GM04503 (cell line): ENCODE measurements around the gene FOXRED2.
"Not testable (repeated sequence)": the region's sequence is repeated elsewhere in the genome, so short reads cannot be mapped to it uniquely, and the experiment has no call there.

Source experiments
- DNase-seq: peaks from one replicate; pipeline ENCODE4 v3.0.0-alpha.2; 2012; ENCODE audit warnings: low read depth

Gene FOXRED2

GRCh38 chr22:36469094-36469710 is 37.6 kb downstream of the FOXRED2 start:
- DNase-seq, result no peak

- peak; percentile 80 for DNase-seq
These were observed 38.9 kb downstream of the FOXRED2 start for GRCh38 chr22:36467946-36468345.

GRCh38 chr22:36467042-36467810 is 39.6 kb downstream of the FOXRED2 start:
- DNase-seq, result no peak

- DNase-seq, result no peak
These were observed 40.6 kb downstream of the FOXRED2 start for GRCh38 chr22:36466258-36466657.

- DNase-seq, result no peak
These were observed 41.4 kb downstream of the FOXRED2 start for GRCh38 chr22:36465232-36466021.

- DNase-seq, result no peak
These were observed 42.1 kb downstream of the FOXRED2 start for GRCh38 chr22:36464715-36465231.

- no peak for DNase-seq
These were observed 43.1 kb downstream of the FOXRED2 start for GRCh38 chr22:36463783-36464184.

GRCh38 chr22:36461665-36462649 is 44.9 kb downstream of the FOXRED2 start:
- DNase-seq, result peak; percentile 55

- no peak for DNase-seq
These were observed 46.6 kb downstream of the FOXRED2 start for GRCh38 chr22:36460202-36460601.

- DNase-seq, result peak; percentile 33
These were observed 49.0 kb downstream of the FOXRED2 start for GRCh38 chr22:36457688-36458450.

GRCh38 chr22:36456464-36456845 is 50.4 kb downstream of the FOXRED2 start:
- no peak for DNase-seq

- DNase-seq, result no peak
These were observed 51.0 kb downstream of the FOXRED2 start for GRCh38 chr22:36455571-36456463.

- DNase-seq, result no peak
These were observed 51.8 kb downstream of the FOXRED2 start for GRCh38 chr22:36454916-36455570.

GRCh38 chr22:36453855-36454378 is 52.9 kb downstream of the FOXRED2 start:
- no peak for DNase-seq

- DNase-seq, result not testable (repeated sequence)
These were observed 53.7 kb downstream of the FOXRED2 start for GRCh38 chr22:36452978-36453607.

GRCh38 chr22:36452250-36452977 is 54.4 kb downstream of the FOXRED2 start:
- DNase-seq, result no peak

- DNase-seq, result not testable (repeated sequence)
These were observed 55.9 kb downstream of the FOXRED2 start for GRCh38 chr22:36450923-36451322.
